HG02884 (cell line): ENCODE results near the gene KRT12.

Experiments
- ATAC-seq: cut with Tn5 transposase; IDR thresholded peaks from one replicate; pipeline ENCODE4 v1.9.1; 2021; ENCODE audit warnings: mild to moderate bottlenecking, moderate library complexity; ENCODE audit not compliant: unreplicated experiment

KRT12 gene

DNA sequence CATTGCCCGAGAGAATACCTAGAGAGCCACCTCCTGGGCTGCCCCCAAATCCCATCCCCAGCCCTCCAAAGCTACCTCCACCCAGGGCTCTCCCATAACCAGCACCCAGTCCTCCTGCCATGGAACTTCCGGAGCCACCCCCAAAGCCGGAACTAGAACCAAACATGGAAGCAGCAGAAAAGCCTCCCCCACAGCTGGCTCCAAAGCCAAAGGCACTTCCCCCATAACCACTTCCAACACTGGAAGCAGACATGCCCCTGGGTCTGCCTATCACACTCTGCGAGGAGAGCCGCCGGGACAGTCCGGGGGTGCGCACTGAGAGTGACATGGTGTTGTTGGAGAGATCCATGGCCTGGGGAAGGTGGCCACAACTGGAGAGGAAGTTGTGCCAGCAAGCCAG, at the start of gene KRT12:
Gene KRT12 (minus strand): TSS at position 386 of the 400 bp plus-strand sequence. CDS start 37 bp downstream, at position 349.
- ATAC-seq: no peak

- no peak for ATAC-seq
Measured at GRCh38 chr17:40916366-40916765, 49.3 kb upstream of the KRT12 start.

DNA sequence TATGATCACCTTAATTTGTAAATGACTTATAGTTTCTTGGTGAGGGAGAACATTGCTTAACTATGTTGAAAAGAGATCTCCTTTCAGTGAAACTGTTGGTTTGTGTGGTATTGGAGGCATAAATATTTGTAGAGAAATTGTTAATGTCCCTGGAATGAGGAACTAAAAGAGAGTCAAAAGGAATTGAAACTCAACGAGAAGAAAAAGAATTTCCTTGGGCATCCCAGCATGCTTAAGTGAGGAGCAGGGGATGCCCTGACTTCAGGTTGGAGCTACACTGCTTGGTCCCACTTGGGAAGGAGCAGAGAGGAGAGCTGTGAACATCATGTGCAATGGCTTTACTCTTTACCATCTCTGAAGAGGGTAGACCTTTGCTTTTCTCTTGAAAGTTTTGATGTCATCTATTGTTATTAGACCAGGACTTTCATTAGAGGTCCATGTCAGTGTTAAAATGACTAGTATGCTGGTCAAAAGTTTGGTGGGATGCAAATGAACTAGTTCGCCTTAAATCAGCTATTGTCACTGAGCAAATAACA, 48.8 kb upstream of the KRT12 start:
- ATAC-seq: no peak

DNA sequence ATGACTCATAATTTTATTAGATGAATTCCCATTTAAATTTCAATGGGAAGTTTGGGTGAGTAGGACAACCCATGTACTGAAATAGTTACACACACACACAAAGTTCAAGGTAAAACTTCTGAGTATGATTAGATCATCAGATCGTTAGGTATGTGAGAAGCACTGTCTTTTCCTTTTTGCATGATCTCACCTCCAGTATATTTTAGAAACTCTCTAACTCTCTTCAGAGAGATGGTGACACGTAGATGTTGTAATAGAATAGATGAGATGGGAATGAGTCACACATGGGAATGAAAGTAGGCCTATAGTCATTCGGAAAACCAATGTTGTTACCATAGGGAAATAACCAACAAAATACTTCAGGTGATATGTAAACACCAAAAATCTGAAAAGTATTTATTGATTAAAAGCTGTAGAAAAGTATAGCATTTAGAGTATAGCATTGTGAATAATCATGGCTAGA, 48.2 kb upstream of the KRT12 start:
- ATAC-seq: no peak

GRCh38 chr17:40914075-40914855, 47.2 kb upstream of the KRT12 start:
- ATAC-seq: no peak

DNA sequence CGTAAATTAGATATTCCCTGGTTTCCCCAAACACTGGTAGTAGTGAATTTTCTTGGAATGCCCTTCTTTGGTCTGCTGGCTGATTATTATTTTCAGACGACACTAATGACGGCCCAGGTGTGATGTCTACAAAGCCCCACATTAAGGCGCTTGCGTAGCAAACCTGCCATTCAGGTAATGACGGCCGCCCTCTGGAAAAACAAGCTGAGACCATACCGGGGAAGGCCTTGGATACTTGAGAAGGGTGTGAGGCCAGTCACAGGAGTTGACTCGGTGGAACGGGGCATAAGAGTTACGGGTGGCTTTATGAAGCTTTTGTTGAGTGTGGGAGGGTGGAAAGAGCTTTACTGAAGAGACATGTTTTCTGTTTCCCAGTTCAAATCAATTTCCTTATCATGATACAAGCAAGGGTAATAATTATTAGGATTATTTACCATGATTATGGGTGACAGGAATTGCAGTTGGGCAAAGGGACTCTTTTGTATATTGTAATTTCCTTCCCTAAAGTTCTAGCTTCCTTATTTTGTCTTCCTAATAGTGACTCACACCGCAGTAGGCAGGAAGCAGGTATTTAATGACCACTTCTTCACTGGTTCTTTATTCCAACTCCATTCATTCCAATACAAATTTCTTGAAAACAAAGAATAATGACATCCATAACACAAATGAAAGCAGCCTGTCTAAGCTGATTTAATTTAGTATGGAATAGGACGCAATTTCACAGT, 45.6 kb upstream of the KRT12 start:
- no peak for ATAC-seq

DNA sequence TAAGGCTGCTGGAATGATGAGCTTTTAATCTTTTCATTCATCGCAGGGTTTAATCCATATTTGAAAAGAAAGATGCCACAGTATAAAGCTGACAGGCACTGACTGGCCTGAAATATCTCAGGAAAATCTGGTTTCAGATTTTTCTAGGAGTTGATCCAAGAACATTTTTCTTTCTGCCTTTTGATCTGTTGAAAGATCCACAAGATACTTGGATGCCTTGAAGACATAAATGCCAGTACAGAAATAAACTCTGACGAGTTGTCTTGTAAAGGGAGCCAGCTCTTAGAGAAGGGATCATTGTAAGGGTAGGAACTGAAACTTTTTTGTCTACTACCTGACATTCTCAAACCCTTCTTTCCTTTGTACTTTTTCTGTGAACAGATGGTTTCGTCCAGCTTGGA, 43.4 kb upstream of the KRT12 start:
- ATAC-seq: no peak

DNA sequence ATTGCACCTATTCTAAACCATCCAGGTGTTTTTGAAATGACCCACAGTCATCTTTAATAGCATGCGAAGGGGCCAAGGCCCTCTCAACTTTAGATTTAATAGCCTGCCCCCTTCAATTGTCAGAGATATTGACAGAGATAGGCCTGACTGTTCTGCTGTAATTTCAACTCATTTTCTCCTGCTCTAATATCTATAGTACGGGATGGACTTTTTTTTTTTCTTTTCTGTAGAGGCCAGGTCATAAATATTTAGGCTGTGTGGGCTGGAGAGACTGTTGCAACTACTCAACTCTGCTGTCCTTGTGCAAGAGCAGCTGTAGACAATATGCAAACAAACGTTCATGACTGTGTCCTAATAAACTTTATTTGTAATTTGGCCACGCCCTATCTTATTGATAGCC, 42.7 kb upstream of the KRT12 start:
- ATAC-seq: no peak

DNA sequence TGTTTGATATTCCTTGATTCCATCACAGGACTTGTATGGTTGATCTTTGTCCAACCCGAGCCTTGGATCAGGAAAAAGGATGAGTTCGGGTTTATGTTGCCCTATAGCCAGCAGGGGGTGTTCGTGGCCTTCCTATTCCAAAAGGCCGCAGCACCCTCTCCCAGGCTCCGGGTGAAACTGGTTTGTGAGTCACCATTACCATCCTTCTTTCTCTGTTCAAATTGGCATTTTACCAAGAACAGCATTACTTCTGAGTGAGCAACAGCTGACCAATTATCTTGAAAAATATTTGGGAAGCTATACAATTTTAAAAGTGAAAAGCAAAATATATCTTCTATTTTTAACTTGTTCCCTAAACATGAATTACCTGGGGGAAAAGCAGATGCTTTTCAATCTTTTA, 42.3 kb upstream of the KRT12 start:
- no peak for ATAC-seq

GRCh38 chr17:40906613-40907012, 39.6 kb upstream of the KRT12 start:
- no peak for ATAC-seq

GRCh38 chr17:40905370-40905769, 38.3 kb upstream of the KRT12 start:
- no peak for ATAC-seq

GRCh38 chr17:40903129-40903847, 36.3 kb upstream of the KRT12 start:
- ATAC-seq: no peak

DNA sequence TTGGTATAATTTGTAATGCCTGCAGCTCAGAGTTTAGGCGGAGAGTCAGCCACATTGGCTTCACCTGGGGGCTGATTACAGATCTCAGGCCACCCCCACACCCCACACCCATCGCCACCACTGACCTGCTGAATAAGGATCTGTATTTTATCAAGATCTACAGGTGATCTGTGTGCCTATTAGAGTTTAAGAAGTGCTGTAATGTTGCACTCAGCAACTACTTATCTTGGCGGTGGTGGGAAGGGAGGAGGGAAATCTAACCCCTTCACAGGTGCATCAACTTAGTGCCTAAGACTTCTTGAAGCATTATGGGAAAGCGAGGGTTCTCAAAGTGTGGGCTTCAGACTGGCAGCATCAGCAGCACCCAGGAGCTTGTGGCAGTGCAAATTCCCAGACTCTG, 35.5 kb upstream of the KRT12 start:
- ATAC-seq: no peak

DNA sequence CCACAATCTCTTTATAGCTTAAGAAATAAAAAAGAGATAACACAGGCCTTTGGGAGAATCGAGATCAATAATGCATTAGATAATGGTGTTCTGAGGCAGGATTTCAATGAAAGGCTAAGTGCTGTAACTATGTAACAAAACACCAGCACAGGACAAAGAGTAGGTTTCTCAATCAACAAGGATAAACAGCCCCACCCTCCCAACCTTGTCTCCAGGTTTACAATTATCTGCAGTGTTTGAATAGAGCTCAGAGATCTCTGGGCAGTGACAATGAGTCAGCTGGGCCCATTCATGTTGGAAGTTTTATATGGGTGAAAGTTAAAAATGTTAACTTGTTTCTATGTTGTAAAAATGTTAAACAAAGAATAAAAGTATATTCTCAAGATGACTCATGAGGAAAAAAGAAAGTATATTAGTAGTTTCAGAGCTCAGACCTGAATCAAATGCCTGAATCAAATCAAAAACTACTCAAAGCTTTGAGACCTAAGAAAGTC, 35.0 kb upstream of the KRT12 start:
- ATAC-seq: no peak

- ATAC-seq: no peak
Measured at GRCh38 chr17:40900809-40901356, 33.9 kb upstream of the KRT12 start.

- no peak for ATAC-seq
Measured at GRCh38 chr17:40896916-40897455, 30.0 kb upstream of the KRT12 start.

DNA sequence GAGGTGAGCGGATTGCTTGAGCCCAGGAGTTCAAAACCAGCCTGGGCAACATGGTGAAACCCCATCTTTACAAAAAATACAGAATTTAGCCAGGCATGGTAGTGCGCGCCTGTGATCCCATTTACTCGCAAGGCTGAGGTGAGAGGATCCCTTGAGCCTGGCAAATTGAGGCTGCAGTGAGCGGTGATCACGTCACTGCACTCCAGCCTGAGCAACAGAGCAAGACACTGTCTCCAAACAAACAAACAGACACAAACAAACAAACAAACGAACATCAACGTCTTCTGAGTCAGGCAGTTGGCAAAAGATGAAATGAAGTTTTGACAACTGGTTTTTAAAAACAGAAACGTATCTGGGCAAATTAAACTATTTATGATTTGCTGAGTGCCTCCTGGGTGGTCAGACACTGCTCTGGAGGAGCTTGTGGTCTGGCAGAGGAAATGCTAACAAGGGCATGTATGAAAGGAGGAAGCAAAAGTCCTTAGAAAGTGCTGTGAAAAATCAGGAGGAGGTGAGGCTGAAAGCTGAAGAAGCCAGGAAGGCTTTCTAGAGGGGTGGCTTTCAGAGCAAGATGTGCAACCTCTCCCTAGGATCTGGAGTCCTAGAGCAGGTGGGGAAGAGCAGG, 28.2 kb upstream of the KRT12 start:
- no peak for ATAC-seq

DNA sequence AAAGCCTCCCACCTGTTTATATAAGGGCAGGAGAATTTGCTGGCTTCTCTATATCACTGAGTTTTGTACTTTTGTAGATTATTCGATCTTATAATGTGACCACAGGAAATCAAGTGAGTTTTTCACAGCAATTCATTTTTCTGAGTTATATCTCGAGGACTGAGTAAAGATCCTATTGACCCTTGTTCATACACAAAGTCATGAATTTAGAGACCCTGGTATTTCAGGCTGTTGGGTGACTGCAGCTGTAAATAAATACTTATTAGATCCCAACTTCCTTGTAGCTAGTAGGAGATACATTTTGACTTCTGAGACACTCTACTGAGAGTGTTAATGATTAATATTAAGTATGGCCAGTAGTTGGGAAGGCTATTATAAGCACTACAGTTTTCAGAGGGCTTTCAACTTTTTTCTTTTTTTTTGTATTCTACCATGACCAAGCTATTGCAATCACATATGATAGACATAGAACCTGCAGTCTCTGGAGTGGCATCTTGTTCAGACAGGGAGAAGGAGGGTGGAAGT, 21.2 kb upstream of the KRT12 start:
- no peak for ATAC-seq

GRCh38 chr17:40886090-40886489, 19.1 kb upstream of the KRT12 start:
- no peak for ATAC-seq
